ENCODE measurements around the gene SENP1. TPM values are rescaled to one million over a fixed set of nuclear protein-coding genes. Genes with fewer than 3 reads are reported as not detected.

Gene SENP1
- polyA plus RNA-seq, 2 of the 4 experiments (the other 2 are of a cell fraction) = 13.9 to 49.3 TPM

DNA sequence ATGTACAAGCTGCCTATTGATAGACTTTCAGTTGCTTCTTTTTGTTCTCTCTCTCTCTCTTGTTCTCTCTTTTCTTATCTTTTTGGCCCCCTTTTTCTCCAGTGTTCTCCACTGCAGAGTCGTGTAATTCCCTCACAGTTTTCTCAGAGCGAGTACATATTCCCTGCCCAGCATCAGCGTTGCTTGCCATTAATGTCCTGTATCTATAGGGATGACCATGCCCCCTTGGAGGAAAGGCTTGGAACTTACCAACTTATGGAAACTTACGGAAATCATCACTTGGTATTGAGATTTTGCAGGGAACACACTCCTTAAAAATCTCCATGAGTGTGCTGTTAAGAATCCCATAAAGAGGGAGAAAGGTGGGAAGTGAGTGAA lies 87.3 kb downstream of the SENP1 start:
- POLR2A ChIA-PET = no interaction called here
- DNase-seq (ENCODE audit: low read depth in 1 of 2, low spot score in 1 of 2) = no peak
- ATAC-seq = no peak
- Histone ChIP-seq H3K4me2 (no peak overlapping the region), H3K9me3 (no peaks in the 10 kb centered on the region), H3K27ac (no peak overlapping the region), H3K4me1 (no peaks in the 10 kb centered on the region), H3K4me3 (no peak overlapping the region)
- TF ChIP-seq RNF2 (IDR thresholded peaks at IDR 0.05; ENCODE audit: borderline replicate concordance, low read depth) = no peak
- no peak for TF ChIP-seq SREBF2 (IDR thresholded peaks at IDR 0.05)
- no peak for TF ChIP-seq FOXS1 (CRISPR knock-in tag; IDR thresholded peaks at IDR 0.05)
- TF ChIP-seq HDAC2 (IDR thresholded peaks at IDR 0.05) = no peak
- no peak for TF ChIP-seq MAZ (IDR thresholded peaks at IDR 0.05; ENCODE audit: borderline replicate concordance, low read depth, low read length)
- no peak for TF ChIP-seq FOSB (CRISPR knock-in tag; IDR thresholded peaks at IDR 0.05)
- TF ChIP-seq JUN (IDR thresholded peaks at IDR 0.05) = no peak
- TF ChIP-seq ZC3H11A (IDR thresholded peaks at IDR 0.05) = no peak
- TF ChIP-seq KDM1A (IDR thresholded peaks at IDR 0.05; ENCODE audit: low read depth) = no peak
- no peak for TF ChIP-seq MAFK (IDR thresholded peaks at IDR 0.05; ENCODE audit: partially characterized antibody)
- TF ChIP-seq, protein P1, sequence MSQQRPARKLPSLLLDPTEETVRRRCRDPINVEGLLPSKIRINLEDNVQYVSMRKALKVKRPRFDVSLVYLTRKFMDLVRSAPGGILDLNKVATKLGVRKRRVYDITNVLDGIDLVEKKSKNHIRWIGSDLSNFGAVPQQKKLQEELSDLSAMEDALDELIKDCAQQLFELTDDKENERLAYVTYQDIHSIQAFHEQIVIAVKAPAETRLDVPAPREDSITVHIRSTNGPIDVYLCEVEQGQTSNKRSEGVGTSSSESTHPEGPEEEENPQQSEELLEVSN (IDR thresholded peaks at IDR 0.05; ENCODE audit: borderline replicate concordance, low read depth) = no peak
- TF ChIP-seq, protein P2, sequence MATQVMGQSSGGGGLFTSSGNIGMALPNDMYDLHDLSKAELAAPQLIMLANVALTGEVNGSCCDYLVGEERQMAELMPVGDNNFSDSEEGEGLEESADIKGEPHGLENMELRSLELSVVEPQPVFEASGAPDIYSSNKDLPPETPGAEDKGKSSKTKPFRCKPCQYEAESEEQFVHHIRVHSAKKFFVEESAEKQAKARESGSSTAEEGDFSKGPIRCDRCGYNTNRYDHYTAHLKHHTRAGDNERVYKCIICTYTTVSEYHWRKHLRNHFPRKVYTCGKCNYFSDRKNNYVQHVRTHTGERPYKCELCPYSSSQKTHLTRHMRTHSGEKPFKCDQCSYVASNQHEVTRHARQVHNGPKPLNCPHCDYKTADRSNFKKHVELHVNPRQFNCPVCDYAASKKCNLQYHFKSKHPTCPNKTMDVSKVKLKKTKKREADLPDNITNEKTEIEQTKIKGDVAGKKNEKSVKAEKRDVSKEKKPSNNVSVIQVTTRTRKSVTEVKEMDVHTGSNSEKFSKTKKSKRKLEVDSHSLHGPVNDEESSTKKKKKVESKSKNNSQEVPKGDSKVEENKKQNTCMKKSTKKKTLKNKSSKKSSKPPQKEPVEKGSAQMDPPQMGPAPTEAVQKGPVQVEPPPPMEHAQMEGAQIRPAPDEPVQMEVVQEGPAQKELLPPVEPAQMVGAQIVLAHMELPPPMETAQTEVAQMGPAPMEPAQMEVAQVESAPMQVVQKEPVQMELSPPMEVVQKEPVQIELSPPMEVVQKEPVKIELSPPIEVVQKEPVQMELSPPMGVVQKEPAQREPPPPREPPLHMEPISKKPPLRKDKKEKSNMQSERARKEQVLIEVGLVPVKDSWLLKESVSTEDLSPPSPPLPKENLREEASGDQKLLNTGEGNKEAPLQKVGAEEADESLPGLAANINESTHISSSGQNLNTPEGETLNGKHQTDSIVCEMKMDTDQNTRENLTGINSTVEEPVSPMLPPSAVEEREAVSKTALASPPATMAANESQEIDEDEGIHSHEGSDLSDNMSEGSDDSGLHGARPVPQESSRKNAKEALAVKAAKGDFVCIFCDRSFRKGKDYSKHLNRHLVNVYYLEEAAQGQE (IDR thresholded peaks at IDR 0.05) = no peak
- TF ChIP-seq BHLHE40 (IDR thresholded peaks at IDR 0.05; ENCODE audit: low read depth, low read length) = no peak
- TF ChIP-seq, protein P3, sequence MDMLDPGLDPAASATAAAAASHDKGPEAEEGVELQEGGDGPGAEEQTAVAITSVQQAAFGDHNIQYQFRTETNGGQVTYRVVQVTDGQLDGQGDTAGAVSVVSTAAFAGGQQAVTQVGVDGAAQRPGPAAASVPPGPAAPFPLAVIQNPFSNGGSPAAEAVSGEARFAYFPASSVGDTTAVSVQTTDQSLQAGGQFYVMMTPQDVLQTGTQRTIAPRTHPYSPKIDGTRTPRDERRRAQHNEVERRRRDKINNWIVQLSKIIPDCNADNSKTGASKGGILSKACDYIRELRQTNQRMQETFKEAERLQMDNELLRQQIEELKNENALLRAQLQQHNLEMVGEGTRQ (IDR thresholded peaks at IDR 0.05) = no peak
- 50% methylated on average over 4 of the region's 4 CpGs for WGBS (ENCODE audit: missing lambda C conversion rate)
- CTCF ChIA-PET = no interaction called here
- no peak for FAIRE-seq

DNA sequence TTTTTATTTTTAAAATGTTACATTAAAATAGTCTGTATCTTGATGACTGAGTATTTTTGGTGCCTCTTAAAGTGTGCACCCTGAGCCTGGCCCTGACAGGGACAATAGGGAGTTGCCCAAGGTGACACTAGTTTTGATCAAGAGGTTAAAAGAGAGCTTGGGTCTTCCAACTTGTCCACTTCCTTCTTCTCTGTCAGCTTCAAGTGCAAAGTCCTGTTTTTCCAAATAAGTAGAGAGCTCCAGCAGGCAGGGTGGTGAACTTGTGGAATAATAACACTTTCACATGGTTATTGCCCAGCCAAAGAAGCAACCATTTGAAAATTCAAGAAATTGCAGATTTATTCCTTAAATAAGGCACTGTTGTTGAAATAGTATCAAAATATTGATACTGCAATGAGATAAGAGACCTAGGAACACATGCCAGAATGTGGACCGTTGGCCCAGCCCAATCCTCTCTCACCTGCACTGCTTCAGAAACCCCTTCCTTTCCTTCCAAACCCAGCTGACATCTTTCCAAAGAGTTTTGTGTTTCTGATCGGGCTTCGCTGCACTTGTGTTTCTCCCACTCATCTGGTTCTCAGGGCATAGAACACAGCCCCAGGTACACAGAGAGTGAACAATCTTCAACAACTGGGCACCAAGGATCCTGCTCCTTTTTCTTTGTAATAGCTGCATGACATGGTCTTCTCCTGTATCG lies 87.8 kb downstream of the SENP1 start:
- ATAC-seq = no peak
- no peaks in the 10 kb centered on the region for H3K9me3 ChIP-seq
- ChIA-PET CTCF (no interaction called here), POLR2A (no interaction called here)
- 63% methylated on average over 4 of the region's 4 CpGs for WGBS (ENCODE audit: missing lambda C conversion rate)
- H3K27ac ChIP-seq = no peak overlapping the region
- no peak overlapping the region for H3K4me2 ChIP-seq
- H3K4me3 ChIP-seq = no peak overlapping the region
- no peaks in the 10 kb centered on the region for H3K4me1 ChIP-seq
- no peak for FAIRE-seq
- no peak for DNase-seq (ENCODE audit: low read depth in 1 of 2, low spot score in 1 of 2)
- TF ChIP-seq HEYL (CRISPR knock-in tag; IDR thresholded peaks at IDR 0.05) (no peak), EHMT2 (IDR thresholded peaks at IDR 0.05; ENCODE audit: low read depth) (no peak)

DNA sequence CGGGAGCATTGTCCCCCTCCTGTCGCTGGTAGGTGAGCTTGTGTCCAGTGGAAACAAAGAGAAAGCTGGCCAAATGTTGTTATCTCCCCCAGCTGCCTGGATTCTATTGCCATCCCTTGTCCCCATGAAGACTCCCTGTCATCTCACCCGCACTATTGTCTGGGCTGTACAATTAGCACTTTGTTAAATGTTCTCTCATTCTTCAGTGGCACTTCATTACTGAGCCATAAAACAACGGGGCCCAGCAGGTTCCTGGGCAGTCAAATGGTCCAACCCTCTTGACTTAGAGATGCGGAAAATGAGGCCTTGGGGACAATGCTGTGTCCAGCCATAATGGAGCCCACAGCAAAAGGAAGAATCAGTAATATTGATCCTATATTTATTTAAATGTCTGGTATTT lies 88.4 kb downstream of the SENP1 start:
- 76% methylated on average over 5 of the region's 5 CpGs for WGBS (ENCODE audit: missing lambda C conversion rate)
- Histone ChIP-seq H3K4me3 (no peak overlapping the region), H3K9me3 (no peaks in the 10 kb centered on the region), H3K27ac (no peak overlapping the region), H3K4me2 (no peak overlapping the region), H3K4me1 (no peaks in the 10 kb centered on the region)
- DNase-seq (ENCODE audit: low read depth in 1 of 2, low spot score in 1 of 2) (no peak), ATAC-seq (no peak), FAIRE-seq (no peak)
- ChIA-PET CTCF (interaction anchor here (1.2 to 3.1 kb wide), 2 partner anchors 54 to 68 kb away, joined by 4 to 7 read pairs; partner anchors contain the start of gene TMEM106C), POLR2A (no interaction called here)
- TF ChIP-seq, protein P1 (IDR thresholded peaks at IDR 0.05; ENCODE audit: borderline replicate concordance, low read depth) = no peak

All from A549 (cell line).